NCI-H2196 (cell line): ENCODE results near the gene GATA2.

Source experiments
- DNase-seq: peaks from one replicate; lab custom pipeline; 2025; ENCODE audit not compliant: unreplicated experiment; lab: John Stamatoyannopoulos, UW

GATA2 gene

DNA sequence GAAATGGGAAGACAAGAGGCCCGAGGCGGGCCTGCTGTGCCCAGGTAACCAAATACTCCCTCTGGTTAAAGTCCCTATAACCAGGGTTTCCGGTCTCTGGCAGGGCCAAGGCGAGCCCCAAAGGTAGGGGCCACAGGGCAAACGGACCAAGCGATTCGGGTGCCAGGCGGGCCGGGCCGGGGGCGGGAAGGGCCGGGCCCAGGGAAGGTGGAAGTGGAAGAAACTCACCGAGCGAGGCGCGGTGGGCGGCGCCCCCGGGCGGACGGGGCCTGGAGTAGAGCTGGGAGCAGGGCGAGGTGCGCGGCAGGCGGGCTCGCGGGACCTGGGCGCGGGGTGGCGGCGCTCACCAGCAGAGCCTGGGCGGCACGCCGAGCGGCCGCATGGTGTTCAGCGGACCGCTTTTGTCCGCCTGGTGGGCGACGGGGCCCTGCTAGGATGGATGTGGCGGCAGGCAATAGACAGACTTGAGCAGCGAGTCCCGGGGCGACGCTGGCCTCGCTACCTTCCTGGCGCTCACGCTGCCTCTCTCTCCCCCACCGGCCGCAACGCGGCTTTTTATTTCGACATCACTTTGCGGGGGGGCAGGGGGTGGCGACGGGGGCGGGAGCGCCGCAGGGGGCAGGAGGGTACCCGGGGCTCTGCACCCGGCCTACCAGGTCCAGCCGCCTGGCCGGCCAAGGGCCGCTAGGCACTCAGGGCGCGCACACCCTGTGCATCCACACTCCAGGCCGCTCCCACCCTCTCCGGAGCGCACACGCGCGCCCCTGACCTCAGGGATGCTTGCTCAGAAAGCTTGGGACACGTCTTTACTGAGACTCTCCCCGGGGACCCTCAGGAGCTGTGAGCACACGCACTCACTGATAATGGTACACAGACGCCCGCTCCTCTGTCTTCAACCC is at the start of gene GATA2:
Gene GATA2 (minus strand): TSS at position 531 of the 899 bp plus-strand sequence. CDS start 6,170 bp downstream, outside the sequence.
- no peak for DNase-seq

DNA sequence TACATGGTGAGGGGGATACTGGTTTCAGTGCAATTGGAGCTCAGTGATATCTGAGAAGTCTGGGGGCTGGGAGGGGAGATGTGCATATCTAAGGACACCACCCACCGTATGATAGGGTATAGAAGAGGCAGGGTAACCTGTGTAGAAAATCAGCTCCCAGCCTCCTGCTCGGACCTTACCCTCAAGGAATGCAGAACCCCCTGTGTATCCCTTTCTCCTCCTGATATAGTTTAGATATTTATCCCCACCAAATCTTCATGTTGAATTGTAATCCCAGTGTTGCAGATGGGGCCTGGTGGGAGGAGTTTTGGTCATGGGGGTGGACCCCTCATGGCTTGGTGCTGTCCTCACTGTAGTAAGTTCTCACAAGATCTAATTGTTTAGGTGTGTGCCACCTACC is 48.2 kb upstream of the GATA2 start:
- DNase-seq: no peak

DNA sequence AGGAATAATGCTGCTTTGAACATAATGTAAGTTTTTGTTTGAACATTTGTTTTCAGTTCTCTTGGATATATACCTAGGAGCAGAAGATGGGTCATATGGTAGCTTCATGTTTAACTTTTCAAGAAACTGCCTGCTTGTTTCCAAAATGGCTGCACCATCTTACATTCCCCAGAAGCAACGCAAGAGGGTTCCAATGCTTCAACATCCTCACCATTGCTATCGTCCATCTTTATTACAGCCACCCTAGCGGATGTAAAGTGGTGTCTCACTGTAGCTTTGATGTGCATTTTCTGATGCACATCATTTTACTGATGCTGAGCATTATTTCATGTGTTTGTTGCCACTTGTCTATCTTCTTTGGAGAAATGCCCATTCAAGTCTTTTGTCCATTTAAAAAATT is 46.4 kb upstream of the GATA2 start:
- no peak for DNase-seq

DNA sequence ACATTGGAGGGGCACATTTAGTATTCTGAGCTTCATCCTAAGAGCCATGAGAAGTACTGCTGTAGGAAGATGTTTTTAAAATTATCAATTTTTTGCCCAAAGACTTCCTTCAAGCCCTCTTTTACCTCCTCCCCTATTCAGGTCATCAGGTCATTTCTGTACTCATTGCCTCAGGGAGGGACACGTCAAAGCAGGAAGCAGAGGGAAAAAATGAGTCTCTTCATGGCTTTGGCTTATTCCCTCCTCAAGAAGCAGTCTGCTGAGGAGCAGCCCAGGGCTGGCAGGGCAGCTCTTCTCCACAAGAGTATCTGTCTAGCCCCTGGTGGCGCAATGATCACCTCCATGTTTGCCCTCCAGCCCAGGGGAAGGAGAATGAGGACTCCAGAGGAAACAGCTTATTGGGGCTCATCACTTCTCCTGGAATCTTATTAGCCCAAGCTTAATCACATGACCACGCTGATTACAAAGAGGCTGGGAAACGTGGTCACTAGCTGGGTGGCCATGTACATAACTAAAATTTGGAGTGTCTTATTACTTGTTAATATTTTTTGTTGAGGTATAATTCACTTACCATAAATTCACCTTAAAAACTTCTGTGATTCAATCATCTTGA is 44.2 kb upstream of the GATA2 start:
- DNase-seq: peak; percentile 60

DNA sequence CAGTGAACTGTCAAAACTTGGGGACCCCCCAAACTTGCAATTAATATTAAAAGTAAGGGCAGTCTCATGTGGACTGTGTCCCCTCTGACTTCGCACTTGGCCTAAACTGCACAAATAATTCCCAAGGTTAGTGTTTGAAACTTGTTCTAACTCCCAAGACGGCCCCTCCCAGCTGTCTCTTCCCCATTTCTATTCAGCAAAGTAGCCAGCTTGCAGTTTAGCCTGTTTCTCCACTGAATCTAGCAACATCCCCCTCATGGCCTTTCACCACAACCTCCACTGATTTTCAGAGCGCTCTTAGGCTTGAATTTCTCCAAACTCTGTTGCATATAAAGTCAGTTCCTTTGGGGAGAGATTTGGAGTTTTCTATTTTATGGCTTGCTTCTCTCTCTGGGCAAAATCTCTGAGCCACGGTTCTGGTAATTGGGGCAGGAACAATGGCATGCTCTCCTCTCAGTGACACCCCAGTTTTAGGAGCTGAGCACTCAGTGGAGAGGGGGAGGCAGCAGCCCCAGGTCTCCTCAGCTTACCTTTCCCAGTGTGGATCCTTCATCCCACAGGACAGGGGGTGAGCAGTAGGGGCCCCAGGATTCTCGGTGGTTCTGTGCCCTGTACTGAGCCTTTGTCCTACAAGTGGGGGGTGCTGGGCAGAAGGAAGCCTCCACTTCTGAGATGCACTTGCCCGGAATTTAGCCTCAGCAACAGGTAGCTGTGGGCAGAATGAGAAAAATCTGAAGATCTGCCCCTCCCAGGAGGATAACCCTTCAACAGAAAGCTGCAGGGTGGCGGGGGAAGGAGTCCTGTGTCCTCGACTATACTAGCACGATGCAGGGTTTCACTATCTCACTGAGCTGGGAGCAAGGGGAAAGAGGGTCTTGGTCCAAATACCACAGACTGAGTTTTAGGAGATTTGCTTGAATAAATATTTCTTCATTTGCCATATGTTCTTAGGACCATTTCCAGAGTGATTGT is 39.3 kb upstream of the GATA2 start:
- DNase-seq: no peak

DNA sequence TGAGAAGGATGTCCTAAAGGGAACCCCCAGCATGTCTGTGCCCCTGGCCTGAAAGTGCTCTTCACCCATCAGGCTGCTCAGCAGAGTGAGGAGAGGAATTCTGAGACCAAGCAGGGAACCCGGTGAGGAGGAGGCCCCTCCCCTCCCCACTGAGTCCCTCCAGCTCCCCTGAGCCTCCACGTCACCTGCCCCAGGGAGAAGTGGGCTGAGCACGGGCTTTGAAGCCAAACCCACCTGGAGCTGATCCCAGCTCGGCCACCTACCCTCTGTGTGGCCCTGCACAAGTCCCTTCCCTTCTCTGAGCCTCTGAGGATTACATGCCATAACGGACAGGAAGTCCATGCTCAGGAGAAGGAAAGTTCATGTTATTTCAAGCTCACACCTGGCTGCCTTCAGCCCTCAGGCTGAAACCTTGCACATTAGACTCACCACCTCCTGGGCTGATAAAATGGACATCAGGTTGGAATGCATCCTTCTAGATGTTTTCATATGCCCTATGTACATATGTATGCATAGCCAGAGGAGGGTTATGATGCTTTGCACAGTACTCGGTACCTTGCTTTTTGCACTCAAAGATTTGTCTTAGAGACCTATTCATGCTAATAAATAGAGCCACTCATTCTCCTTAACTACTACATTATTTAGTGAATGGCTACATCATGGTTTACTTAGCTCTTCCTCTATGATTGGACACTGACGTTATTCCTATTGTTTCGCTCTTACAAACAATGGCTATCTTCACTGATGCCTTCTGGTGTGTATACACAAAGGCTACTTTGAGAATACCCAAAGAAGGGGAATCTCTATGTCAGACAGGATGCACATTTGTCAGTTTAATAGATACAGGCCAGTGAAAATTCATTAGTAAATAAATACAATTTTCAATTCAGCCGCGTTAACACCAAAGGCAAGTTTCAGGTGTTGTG is 31.6 kb upstream of the GATA2 start:
- DNase-seq: no peak

DNA sequence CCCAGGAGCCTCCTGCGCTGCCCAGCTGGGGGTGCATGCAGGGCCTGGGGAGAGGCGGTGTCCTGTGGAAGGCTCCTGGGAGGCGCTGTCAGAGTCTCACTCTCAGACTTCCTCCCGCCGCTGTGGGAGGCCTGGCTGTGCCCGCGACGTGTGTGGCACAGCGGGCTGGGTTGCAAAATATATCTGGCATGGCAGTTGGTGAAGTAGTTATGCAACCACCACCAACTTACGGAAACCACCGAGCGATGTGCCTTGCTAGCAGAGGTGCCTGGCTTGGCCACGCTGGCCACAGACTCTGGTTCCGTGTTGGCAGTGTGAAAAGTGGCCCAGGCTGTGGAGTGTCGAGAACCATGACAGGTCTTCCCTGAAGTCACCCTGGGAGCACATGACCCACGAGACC is 30.6 kb upstream of the GATA2 start:
- no peak for DNase-seq

DNA sequence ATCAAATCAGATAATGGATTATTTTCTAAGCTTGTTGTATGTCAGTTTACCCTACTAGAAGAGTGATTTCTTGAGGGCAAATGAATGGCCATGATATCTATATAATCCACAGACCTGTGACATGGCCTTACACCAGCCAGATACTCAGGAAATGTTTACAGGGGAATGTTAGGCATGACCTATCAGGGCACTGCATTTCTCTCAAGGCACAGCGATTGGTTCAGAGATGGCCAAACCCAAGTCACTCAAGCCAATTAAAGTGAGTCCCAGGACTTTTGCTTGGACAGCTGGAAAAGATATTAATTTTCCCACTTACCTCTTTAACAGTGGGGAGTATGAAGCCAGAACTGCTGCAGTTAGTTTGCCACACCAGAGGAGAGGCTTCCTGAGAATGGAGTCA is 28.7 kb upstream of the GATA2 start:
- no peak for DNase-seq

DNA sequence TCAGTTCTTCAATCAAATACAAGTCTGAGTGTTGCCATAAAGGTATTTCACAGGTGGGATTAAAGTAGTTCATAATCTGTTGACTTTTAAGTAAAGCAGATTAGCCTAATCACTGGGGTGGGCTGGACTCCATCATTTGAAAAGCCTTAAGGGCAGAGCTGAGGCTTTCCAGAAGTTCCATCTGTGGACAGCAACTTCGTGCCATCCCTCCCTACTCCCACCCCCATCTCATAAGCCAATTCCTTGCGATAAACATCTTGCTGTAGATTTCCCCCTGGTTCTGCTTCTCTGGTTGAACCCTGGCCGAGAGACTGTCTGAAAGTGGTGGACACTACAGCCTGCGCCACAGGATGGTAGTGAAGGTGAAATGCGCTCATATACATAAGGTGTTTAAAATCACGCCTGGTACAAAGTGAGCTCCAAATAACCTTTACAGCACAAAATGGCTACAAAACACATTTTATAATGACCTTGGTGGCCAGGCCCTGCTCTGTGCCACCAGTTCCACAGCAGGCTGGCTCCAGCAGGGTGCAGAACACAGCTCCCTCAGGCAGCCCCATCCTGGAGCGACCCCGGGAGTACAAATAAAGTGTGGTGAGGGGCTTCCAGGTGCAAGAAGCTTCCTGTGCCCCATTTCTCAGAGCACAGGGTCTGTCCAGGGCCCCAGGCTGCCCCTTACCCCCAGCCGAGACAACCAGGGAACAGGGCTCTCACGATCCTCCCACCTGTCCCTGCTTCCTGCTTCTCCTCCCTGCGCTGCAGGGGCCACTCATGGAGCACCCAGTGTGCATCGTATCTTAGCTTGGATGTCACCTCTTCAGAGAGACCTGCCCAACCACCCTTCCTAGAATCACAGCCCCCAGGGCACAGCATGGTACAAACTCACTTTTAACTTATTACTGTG is 25.8 kb upstream of the GATA2 start:
- DNase-seq: no peak

DNA sequence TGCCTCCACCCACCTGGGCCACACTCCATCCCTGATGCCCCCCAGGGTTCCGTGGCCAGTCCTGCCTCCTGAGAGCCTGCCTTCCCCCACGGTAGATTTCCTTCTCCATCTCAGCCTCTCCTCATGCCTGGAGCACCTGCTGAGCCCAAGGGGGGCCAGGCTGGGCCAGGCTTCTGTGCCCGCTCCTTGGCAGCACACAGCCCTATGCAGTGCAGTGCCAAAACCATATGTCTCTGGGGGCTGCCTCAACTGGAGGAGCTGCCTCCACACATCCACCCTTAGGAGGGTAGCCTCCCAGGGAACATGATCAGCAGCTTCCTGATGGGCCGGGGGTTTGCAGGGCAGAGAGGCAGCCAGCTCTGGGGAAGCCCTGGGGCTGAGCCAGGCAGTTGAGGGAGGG is 24.6 kb upstream of the GATA2 start:
- no peak for DNase-seq

DNA sequence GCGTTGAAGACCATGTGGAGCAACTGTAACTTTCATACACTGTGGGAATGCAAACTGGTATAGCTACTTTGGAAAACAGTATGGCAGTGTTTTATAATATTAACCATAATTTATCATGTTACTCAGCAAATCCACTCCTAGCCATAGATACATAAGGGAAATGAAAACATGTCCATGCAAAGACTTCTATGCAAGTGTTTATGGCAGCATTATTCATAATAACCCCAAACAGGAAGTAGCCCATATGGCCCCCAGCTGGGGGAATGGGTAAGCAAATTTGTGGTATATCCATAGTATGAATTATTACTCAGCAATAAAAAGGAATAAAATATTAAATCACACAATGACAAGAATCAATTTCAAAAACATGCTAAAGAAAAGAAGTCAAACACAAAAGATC is 23.0 kb upstream of the GATA2 start:
- no peak for DNase-seq

DNA sequence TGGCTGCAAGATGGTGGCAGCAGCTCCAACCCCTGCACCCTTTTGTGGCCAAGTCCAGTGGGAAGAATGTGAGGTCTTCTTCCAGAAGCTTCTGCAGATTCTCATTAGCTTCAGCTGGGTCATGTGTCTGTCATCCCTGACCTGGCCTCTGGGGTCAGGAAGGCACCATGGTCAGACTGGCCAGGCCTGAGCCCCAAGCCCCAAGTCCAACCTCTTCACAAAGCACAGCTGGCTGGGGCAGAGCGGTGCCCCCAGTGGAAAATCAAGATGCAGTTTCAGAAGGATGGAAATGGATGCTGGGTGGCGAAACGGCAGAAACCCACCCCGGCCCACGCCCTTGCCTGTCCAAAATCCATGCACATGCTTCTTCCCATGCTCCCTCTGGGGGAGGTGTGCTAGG is 15.9 kb upstream of the GATA2 start:
- no peak for DNase-seq

DNA sequence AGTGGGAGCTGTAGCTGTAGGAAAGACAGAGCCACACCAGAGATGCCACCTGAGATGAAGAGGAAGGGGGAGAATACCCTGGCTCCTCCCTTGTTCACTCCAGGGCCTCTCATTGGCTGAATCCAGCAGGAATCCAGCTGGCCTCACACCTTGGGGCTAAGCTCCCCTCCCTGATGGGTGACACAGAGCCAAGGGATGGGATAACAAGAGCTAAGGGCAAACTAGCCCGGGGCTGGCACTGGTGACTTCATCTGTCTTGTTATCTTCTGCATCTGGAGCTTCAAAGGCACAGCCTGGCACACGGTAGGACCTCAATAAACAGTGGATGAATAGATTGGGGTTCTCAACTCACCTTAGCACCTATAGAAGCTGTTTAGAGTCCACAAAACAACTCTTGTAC is 13.8 kb upstream of the GATA2 start:
- DNase-seq: peak; percentile 61

DNA sequence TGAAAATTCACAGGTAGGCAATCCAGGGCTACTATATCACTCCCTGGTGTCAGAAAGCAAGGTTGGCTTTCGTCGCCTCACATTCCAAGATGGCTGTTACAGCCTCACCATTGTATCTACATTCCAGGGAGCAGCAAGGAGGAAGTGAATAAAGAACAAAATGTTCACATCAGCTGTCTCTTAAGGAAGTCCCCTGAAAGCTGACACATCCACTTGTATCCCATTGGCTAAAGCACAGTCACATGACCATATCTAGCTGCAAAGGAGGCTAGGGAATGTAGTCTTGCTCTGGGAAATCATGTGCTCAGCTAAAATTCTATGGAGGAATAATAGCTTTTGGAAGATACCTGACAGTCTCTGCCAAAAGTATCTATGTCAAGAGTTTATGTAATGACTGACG is 12.8 kb upstream of the GATA2 start:
- no peak for DNase-seq

DNA sequence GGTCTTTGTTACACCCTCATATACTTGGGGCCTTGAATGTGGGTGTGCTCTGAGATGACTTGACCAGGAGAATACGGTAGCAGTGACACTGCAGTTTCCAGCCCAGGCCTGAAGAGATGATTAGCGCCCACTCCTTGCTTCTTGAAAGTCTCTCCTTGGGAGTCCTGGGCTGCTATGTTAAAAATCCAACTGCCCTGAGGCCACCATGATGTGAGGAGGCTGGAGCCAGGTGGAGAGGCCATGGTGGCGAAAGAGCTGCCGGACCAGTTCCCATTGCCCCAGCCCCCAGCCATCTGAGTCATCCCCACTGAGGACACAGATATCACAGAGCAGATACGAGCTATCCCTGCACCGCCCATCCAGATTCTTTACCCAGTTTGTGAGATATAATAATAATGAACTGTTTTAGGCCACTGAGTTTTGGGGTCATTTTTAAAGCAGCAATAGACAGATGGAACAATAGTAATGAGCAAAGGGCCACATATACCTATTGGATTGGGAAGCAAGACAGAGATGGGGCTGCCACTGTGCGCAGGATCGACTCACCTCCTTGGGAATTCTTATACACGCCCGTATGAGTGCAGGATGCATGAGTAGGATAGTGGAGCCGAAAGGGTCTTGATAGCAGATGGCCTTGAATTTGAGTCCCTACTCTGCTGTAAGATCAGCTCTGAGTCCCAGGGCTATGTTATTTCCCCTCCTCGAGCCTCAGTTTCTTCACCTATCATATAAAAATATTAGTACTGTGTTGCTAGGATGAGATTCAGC is 12.1 kb upstream of the GATA2 start:
- DNase-seq: no peak

DNA sequence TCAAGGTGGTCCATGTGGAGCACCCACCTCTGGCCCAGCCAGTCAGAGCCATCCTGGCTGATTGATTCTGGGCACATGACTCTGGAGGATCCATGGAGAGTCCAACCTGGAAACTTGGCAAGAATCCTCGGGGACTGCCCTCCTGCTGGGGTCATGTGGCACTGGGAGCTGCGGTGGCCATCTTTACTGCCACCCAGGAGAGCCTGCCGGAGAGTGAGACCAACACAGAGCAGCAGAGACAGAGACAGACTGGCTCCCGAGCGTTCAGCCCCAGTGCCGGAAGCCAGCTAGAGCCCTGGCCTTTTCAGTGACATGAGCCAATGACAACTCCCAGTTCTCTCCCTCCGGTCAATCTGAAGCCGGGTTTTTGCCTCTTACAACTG is 11.5 kb upstream of the GATA2 start:
- DNase-seq: no peak

DNA sequence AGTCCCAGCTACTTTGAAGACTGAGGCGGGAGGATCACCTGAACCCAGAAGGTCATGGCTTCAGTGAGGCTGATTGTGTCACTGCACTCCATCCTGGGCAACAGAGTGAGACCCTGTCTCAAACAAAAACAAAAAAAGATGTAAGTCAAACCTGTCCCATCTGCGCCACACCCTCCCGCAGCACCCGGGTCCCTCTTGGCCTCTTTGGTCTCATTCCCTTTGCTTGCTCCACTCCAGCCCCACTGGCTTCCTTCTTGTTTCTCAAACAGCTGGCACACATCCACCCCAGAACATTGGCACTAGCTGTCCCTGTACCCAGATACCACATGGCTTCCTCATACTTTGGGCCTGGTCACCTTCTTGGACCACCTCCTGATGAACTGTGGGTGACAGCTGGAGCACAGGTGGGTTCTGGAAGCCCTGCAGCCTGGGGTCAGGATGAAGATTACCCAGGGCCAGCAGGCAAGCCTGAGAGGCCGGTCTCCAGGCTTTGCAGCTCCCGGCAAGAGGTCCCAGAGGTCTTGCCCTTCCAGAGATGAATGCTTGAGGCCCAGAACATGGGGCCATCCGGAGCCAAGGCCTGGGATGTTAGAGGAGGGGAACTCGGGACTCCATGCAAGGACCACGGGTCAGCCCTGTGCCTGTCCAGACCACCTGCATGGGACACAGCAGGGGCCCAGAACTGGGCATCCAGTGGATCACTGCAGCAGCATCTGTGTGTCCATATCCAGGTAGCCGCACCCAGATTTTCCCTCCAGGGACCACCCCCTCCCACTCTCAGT is 10.9 kb upstream of the GATA2 start:
- DNase-seq: no peak

DNA sequence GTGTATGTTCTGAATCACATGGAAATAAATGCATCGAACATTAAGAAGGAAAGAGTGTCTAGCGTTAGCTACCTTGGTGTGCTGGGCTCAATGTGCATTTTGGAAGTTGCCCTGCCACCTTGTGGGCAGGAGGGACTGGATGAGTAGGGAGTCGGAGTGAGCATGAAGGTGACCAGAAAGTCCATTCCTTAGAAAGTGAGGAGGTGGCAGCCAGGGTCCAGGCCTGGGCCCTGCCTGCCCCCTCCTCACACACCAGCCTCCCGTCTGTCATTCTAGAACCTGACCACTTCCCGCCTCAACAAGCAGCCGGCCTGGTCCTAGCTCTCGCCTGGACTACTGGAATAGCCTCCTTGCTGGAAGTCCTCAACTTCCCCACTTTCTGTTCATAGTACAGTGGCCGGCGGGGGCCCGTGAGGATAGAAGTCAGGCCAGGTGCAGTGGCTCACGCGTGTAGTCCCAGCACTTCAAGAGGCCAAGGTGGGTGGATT is 10.2 kb upstream of the GATA2 start:
- DNase-seq: no peak
